Activated CD8-positive, alpha-beta memory T cell treated with anti-CD3 and anti-CD28 coated beads, Interleukin-2, amount 10 ng/mL, durations not matched to agents 7 days and 5 days (primary cell): ENCODE measurements around the gene COL23A1. TPM values are rescaled to one million over a fixed set of nuclear protein-coding genes. Genes with fewer than 3 reads are reported as not detected.
A peak's percentile ranks its signal among the peaks of the same experiment; 100 is the strongest.
"Not testable (repeated sequence)": the region's sequence is repeated elsewhere in the genome, so short reads cannot be mapped to it uniquely, and the experiment has no call there.

ENCODE experiments used
- ATAC-seq: fragments of 150-1000 bp; cut with Tn5 transposase; one replicate; pipeline ENCODE4 v1.10.0; 2021; ENCODE audit warnings: moderate library complexity
- CTCF ChIA-PET: fragments of 350-600 bp; sonication (Branson Sonifier 250); formaldehyde crosslinking; loops from one replicate; lab custom pipeline; 2021; ENCODE audit warnings: antibody characterized with exemption; lab: Charles Lee
- DNase-seq: peaks from one replicate; pipeline ENCODE4 v3.0.0-alpha.2; 2020
- H3K27ac Mint-ChIP-seq: one replicate; pipeline ENCODE4 v1.8.0; 2021; ENCODE audit warnings: mild to moderate bottlenecking, mixed read lengths
- H3K27me3 Mint-ChIP-seq: one replicate; pipeline ENCODE4 v1.8.0; 2021; ENCODE audit warnings: mixed read lengths
- H3K36me3 Mint-ChIP-seq: one replicate; pipeline ENCODE4 v1.8.0; 2021; ENCODE audit warnings: mild to moderate bottlenecking, mixed read lengths
- H3K4me1 Mint-ChIP-seq: one replicate; pipeline ENCODE4 v1.8.0; 2021; ENCODE audit warnings: mixed read lengths
- H3K4me3 Mint-ChIP-seq: one replicate; pipeline ENCODE4 v1.8.0; 2021; ENCODE audit warnings: mild to moderate bottlenecking, moderate library complexity, mixed read lengths
- H3K9me3 Mint-ChIP-seq: one replicate; pipeline ENCODE4 v1.8.0; 2022; ENCODE audit warnings: low read depth, mixed read lengths
- total RNA-seq, 2 experiments: library from RNA; stranded (reverse); gene quantifications; one replicate each; pipeline ENCODE4 v1.2.3, GENCODE V29; 2021

The COL23A1 gene
- total RNA-seq, 2 experiments from 2014 or later: 0.18 to 0.19 TPM

GRCh38 chr5:178204182-178204934 is 385.8 kb downstream of the COL23A1 start, which contains the start of gene HNRNPAB:
Gene HNRNPAB (plus strand): TSS chr5:178204533. CDS start chr5:178204838, 305 bp downstream.
- CTCF ChIA-PET: interaction anchor here (0.8 to 1.7 kb wide), 7 partner anchors 9 to 84 kb away, joined by 3 to 8 read pairs (median 4); no protein-coding TSS in a partner anchor
- peaks cover 2% of the 10 kb centered on the region for H3K27me3 Mint-ChIP-seq
- DNase-seq (peak; percentile 96), ATAC-seq (peak; percentile 80)
- H3K4me1 Mint-ChIP-seq: peaks cover 37% of the 10 kb centered on the region
- H3K9me3 Mint-ChIP-seq: no peaks in the 10 kb centered on the region
- H3K27ac Mint-ChIP-seq: peak within 1 kb of the TSS; percentile 97
- peak within 1 kb of the TSS; percentile 96 for H3K4me3 Mint-ChIP-seq
- H3K36me3 Mint-ChIP-seq: peaks cover 41% of the 10 kb centered on the region

GRCh38 chr5:178203670-178204181 is 386.5 kb downstream of the COL23A1 start:
- peaks cover 2% of the 10 kb centered on the region for H3K27me3 Mint-ChIP-seq
- CTCF ChIA-PET: interaction anchor here (0.7 to 1.7 kb wide), 6 partner anchors 8 to 1531 kb away, joined by 3 to 8 read pairs (median 3); no protein-coding TSS in a partner anchor
- H3K4me3 Mint-ChIP-seq: peak overlapping the region; percentile 96
- ATAC-seq (peak; percentile 5), DNase-seq (peak; percentile 56)
- peaks cover 32% of the 10 kb centered on the region for H3K4me1 Mint-ChIP-seq
- H3K36me3 Mint-ChIP-seq: peaks cover 34% of the 10 kb centered on the region
- H3K9me3 Mint-ChIP-seq: no peaks in the 10 kb centered on the region
- peak overlapping the region; percentile 97 for H3K27ac Mint-ChIP-seq

GRCh38 chr5:178202541-178202940 is 387.7 kb downstream of the COL23A1 start:
- Mint-ChIP-seq H3K36me3 (peaks cover 24% of the 10 kb centered on the region), H3K4me1 (peaks cover 22% of the 10 kb centered on the region), H3K4me3 (peak overlapping the region; percentile 35), H3K27ac (no peak overlapping the region), H3K27me3 (peaks cover 2% of the 10 kb centered on the region), H3K9me3 (no peaks in the 10 kb centered on the region)
- CTCF ChIA-PET: no interaction called here
- no peak for ATAC-seq
- DNase-seq: no peak

GRCh38 chr5:178201927-178202235 is 388.3 kb downstream of the COL23A1 start:
- DNase-seq: no peak
- CTCF ChIA-PET: no interaction called here
- H3K27me3 Mint-ChIP-seq: peaks cover 2% of the 10 kb centered on the region
- no peak overlapping the region for H3K4me3 Mint-ChIP-seq
- peaks cover 15% of the 10 kb centered on the region for H3K4me1 Mint-ChIP-seq
- no peak overlapping the region for H3K27ac Mint-ChIP-seq
- H3K36me3 Mint-ChIP-seq: peaks cover 17% of the 10 kb centered on the region
- no peaks in the 10 kb centered on the region for H3K9me3 Mint-ChIP-seq
- ATAC-seq: no peak

- peaks cover 3% of the 10 kb centered on the region for H3K27me3 Mint-ChIP-seq
- peaks cover 13% of the 10 kb centered on the region for H3K36me3 Mint-ChIP-seq
- DNase-seq (no peak), ATAC-seq (no peak)
- no peak overlapping the region for H3K27ac Mint-ChIP-seq
- no peak overlapping the region for H3K4me3 Mint-ChIP-seq
- peaks cover 11% of the 10 kb centered on the region for H3K4me1 Mint-ChIP-seq
- CTCF ChIA-PET: no interaction called here
- no peaks in the 10 kb centered on the region for H3K9me3 Mint-ChIP-seq
These were observed 388.8 kb downstream of the COL23A1 start for GRCh38 chr5:178201221-178201926.

- DNase-seq (no peak), ATAC-seq (no peak)
- Mint-ChIP-seq H3K36me3 (peaks cover 2% of the 10 kb centered on the region), H3K4me1 (peaks cover 8% of the 10 kb centered on the region), H3K27me3 (peaks cover 5% of the 10 kb centered on the region), H3K4me3 (no peak overlapping the region), H3K27ac (no peak overlapping the region), H3K9me3 (no peaks in the 10 kb centered on the region)
- CTCF ChIA-PET: interaction anchor here (1.2 kb wide), 1 partner anchor 11 kb away, joined by 5 read pairs; no protein-coding TSS in a partner anchor
These were observed 390.4 kb downstream of the COL23A1 start for GRCh38 chr5:178199581-178200434.

- no peak for DNase-seq
- H3K4me1 Mint-ChIP-seq: peaks cover 14% of the 10 kb centered on the region
- no peak for ATAC-seq
- no peaks in the 10 kb centered on the region for H3K9me3 Mint-ChIP-seq
- no peak overlapping the region for H3K27ac Mint-ChIP-seq
- H3K27me3 Mint-ChIP-seq: peaks cover 3% of the 10 kb centered on the region
- H3K4me3 Mint-ChIP-seq: no peak overlapping the region
- H3K36me3 Mint-ChIP-seq: no peaks in the 10 kb centered on the region
- CTCF ChIA-PET: no interaction called here
These were observed 391.5 kb downstream of the COL23A1 start for GRCh38 chr5:178198706-178199105.

GRCh38 chr5:178198151-178198550 is 392.0 kb downstream of the COL23A1 start:
- H3K9me3 Mint-ChIP-seq, H3K27ac Mint-ChIP-seq, H3K36me3 Mint-ChIP-seq, DNase-seq, CTCF ChIA-PET, H3K4me3 Mint-ChIP-seq, ATAC-seq, H3K27me3 Mint-ChIP-seq: not testable (repeated sequence)
- H3K4me1 Mint-ChIP-seq: peaks cover 18% of the 10 kb centered on the region

- ATAC-seq (no peak), DNase-seq (no peak)
- CTCF ChIA-PET: no interaction called here
- Mint-ChIP-seq H3K27me3 (peaks cover 12% of the 10 kb centered on the region), H3K9me3 (no peaks in the 10 kb centered on the region), H3K36me3 (peaks cover 4% of the 10 kb centered on the region), H3K4me3 (no peak overlapping the region), H3K4me1 (peaks cover 23% of the 10 kb centered on the region), H3K27ac (no peak overlapping the region)
These were observed 393.2 kb downstream of the COL23A1 start for GRCh38 chr5:178196986-178197385.

GRCh38 chr5:178196281-178196812 is 393.8 kb downstream of the COL23A1 start:
- peaks cover 12% of the 10 kb centered on the region for H3K27me3 Mint-ChIP-seq
- CTCF ChIA-PET: no interaction called here
- H3K4me1 Mint-ChIP-seq: peaks cover 23% of the 10 kb centered on the region
- peaks cover 4% of the 10 kb centered on the region for H3K36me3 Mint-ChIP-seq
- H3K27ac Mint-ChIP-seq: no peak overlapping the region
- DNase-seq (no peak), ATAC-seq (no peak)
- H3K4me3 Mint-ChIP-seq: no peak overlapping the region
- no peaks in the 10 kb centered on the region for H3K9me3 Mint-ChIP-seq

- CTCF ChIA-PET: no interaction called here
- Mint-ChIP-seq H3K4me1 (peaks cover 23% of the 10 kb centered on the region), H3K4me3 (no peak overlapping the region), H3K27ac (no peak overlapping the region), H3K36me3 (peaks cover 4% of the 10 kb centered on the region), H3K27me3 (peaks cover 12% of the 10 kb centered on the region), H3K9me3 (no peaks in the 10 kb centered on the region)
- no peak for DNase-seq
- peak; percentile 71 for ATAC-seq
These were observed 396.2 kb downstream of the COL23A1 start for GRCh38 chr5:178194026-178194425.

- DNase-seq (no peak), ATAC-seq (no peak)
- H3K4me3 Mint-ChIP-seq: no peak overlapping the region
- CTCF ChIA-PET: no interaction called here
- peaks cover 4% of the 10 kb centered on the region for H3K36me3 Mint-ChIP-seq
- H3K4me1 Mint-ChIP-seq: peaks cover 23% of the 10 kb centered on the region
- peak overlapping the region; percentile 65 for H3K27ac Mint-ChIP-seq
- no peaks in the 10 kb centered on the region for H3K9me3 Mint-ChIP-seq
- H3K27me3 Mint-ChIP-seq: peaks cover 19% of the 10 kb centered on the region
These were observed 396.9 kb downstream of the COL23A1 start for GRCh38 chr5:178193251-178193809.
